PC-9 (cell line): ENCODE measurements around the gene CENPP.

ENCODE experiments used
- EZH2 ChIP-seq: fragments of 200-600 bp; sonication (generic); IDR thresholded peaks from 2 replicates; pipeline ENCODE4 v1.8.0; 2017; ENCODE audit warnings: antibody characterized with exemption, low read depth
- TF ChIP-seq, protein P1 (sequence below): fragments of 200-600 bp; sonication (generic); conservative IDR thresholded peaks from 2 replicates; pipeline ENCODE4 v1.6.1; 2017; ENCODE audit warnings: mixed run types, antibody characterized with exemption, mild to moderate bottlenecking, moderate library complexity

DNA sequence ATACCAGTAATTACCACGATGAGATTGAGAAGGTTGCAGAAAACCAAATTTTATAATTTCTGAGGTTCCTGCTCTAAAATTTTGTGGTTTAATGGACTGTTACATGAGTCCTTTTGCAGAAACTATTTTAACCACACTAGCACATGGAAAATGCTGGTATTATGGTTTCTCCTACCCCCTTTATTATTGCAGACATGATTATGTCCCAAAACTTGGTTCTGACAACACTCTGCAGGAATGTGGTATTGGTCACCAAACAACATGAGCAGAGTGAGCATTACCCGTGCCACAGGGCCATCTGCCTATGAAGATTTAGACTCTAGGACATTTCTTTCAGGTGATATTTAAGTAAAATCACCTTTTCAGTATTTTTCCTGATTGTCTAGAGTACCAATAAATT is 212.8 kb downstream of the CENPP start:
- no peak for TF ChIP-seq EZH2
- TF ChIP-seq, protein P1, sequence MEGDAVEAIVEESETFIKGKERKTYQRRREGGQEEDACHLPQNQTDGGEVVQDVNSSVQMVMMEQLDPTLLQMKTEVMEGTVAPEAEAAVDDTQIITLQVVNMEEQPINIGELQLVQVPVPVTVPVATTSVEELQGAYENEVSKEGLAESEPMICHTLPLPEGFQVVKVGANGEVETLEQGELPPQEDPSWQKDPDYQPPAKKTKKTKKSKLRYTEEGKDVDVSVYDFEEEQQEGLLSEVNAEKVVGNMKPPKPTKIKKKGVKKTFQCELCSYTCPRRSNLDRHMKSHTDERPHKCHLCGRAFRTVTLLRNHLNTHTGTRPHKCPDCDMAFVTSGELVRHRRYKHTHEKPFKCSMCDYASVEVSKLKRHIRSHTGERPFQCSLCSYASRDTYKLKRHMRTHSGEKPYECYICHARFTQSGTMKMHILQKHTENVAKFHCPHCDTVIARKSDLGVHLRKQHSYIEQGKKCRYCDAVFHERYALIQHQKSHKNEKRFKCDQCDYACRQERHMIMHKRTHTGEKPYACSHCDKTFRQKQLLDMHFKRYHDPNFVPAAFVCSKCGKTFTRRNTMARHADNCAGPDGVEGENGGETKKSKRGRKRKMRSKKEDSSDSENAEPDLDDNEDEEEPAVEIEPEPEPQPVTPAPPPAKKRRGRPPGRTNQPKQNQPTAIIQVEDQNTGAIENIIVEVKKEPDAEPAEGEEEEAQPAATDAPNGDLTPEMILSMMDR: no peak
